HepG2 (cell line): ENCODE data around the gene TOX2. TPM values are rescaled to one million over a fixed set of nuclear protein-coding genes. Genes with fewer than 3 reads are reported as not detected.

ENCODE experiments used
- ATAC-seq: fragments of 200-7000 bp; cut with Tn5 transposase; 3 replicates; pipeline ENCODE4 v1.9.1; 2020; ENCODE audit warnings: mild to moderate bottlenecking, moderate library complexity
- BruUV-seq: library from RNA; stranded (reverse); fragments of 400-500 nt; replicated peaks from 2 replicates; lab custom pipeline; 2021; lab: Mats Ljungman, UMichigan
- CTCF ChIA-PET: fragments of 300-600 bp; formaldehyde crosslinking; extraction: SDS; loops from one replicate; lab custom pipeline; 2021; ENCODE audit warnings: low total read pairs, inconsistent platforms, low intra/inter-chr PET ratio; lab: Yijun Ruan, JAX
- POLR2A ChIA-PET: fragments of 350-600 bp; sonication (Branson Sonifier 250); formaldehyde crosslinking; loops from one replicate; lab custom pipeline; 2020; ENCODE audit warnings: antibody characterized with exemption, inconsistent platforms; lab: Yijun Ruan, JAX
- DNase-seq: peaks from one replicate; pipeline ENCODE4 v3.0.0-alpha.2; 2015; ENCODE audit warnings: low spot score
- FAIRE-seq: peaks from 3 replicates; lab custom pipeline; 2011; peaks lifted over from hg19 to GRCh38; lab: Jason Lieb, UNC
- H2AFZ ChIP-seq: one replicate; pipeline ENCODE4 v1.6.1; 2011; ENCODE audit warnings: low read length, inconsistent platforms
- H3K27ac ChIP-seq: fragments of 300-600 bp; 3 replicates; pipeline ENCODE4 v1.8.0; 2011; ENCODE audit warnings: mixed run types, mild to moderate bottlenecking, mixed read lengths, low read length, inconsistent platforms; ENCODE audit not compliant: insufficient read depth; ENCODE audit errors: extremely low read length
- H3K27me3 ChIP-seq, 2 experiments: fragments of 200-600 bp in 1 of 2; 2 replicates in 1 of 2; 3 replicates in 1 of 2; pipeline versions ENCODE4 v1.6.0 to v1.8.0; 2011; ENCODE audit warnings: low read length in 2 of 2, mild to moderate bottlenecking in 2 of 2, moderate library complexity in 2 of 2, inconsistent platforms in 1 of 2; ENCODE audit not compliant: insufficient read depth in 2 of 2, control insufficient read depth in 1 of 2
- H3K36me3 ChIP-seq, 2 experiments: fragments of 200-600 bp in 1 of 2; replicated peaks in 1 of 2; 2 replicates in 1 of 2; 3 replicates in 1 of 2; pipeline versions ENCODE4 v1.5.1 to v1.8.0; 2011; ENCODE audit warnings: low read length in 2 of 2, inconsistent platforms in 1 of 2; ENCODE audit not compliant: insufficient read depth in 2 of 2, control insufficient read depth in 1 of 2
- H3K4me1 ChIP-seq: 2 replicates; pipeline ENCODE4 v1.5.1; 2012; ENCODE audit warnings: low read length, inconsistent platforms; ENCODE audit not compliant: insufficient read depth
- H3K4me2 ChIP-seq: 2 replicates; pipeline ENCODE4 v1.6.0; 2011; ENCODE audit warnings: low read depth, low read length, inconsistent platforms
- H3K4me3 ChIP-seq, 3 experiments: fragments of 200-600 bp in 1 of 3; sonication (generic), shearing (Covaris generic) in 1 of 3; replicated peaks in 1 of 3; 2 replicates each; pipeline ENCODE4 v1.5.1; 2011 to 2016; ENCODE audit warnings: low read length in 3 of 3, inconsistent platforms in 2 of 3, low read depth in 2 of 3, mild to moderate bottlenecking in 2 of 3, control low read depth in 1 of 3, mixed read lengths in 1 of 3; ENCODE audit not compliant: insufficient read depth in 1 of 3
- H3K79me2 ChIP-seq: one replicate; pipeline ENCODE4 v1.6.1; 2011; ENCODE audit warnings: low read length, inconsistent platforms; ENCODE audit not compliant: insufficient read depth
- H3K9ac ChIP-seq: 2 replicates; pipeline ENCODE4 v1.6.0; 2011; ENCODE audit warnings: mild to moderate bottlenecking, low read depth, low read length, inconsistent platforms; ENCODE audit not compliant: insufficient read depth
- H3K9me3 ChIP-seq: 2 replicates; pipeline ENCODE4 v1.5.1; 2012; ENCODE audit warnings: mild to moderate bottlenecking, low read length
- H4K20me1 ChIP-seq: 2 replicates; pipeline ENCODE4 v1.6.0; 2011; ENCODE audit warnings: inconsistent platforms, mild to moderate bottlenecking, low read length, moderate library complexity; ENCODE audit not compliant: insufficient read depth
- EP300 ChIP-seq, 3 experiments: sonication (generic) in 1 of 3; formaldehyde crosslinking in 1 of 3; IDR thresholded peaks; 2 replicates each; pipeline versions ENCODE4 v1.5.1 to v1.6.1; 2011 to 2020; ENCODE audit warnings: low read depth in 2 of 3, low read length in 2 of 3, borderline replicate concordance in 1 of 3, improper control_type of control experiment in 1 of 3, mild to moderate bottlenecking in 1 of 3, missing genetic modification reagents in 1 of 3, moderate library complexity in 1 of 3
- ZNF407 ChIP-seq: sonication (generic); formaldehyde crosslinking; IDR thresholded peaks from one replicate; pipeline ENCODE4 v1.5.1; 2020; ENCODE audit warnings: mild to moderate bottlenecking, missing genetic modification reagents; ENCODE audit errors: not compliant biosample characterization
- ZNF44 ChIP-seq: sonication (generic); formaldehyde crosslinking; IDR thresholded peaks from 2 replicates; pipeline ENCODE4 v1.5.1; 2020; ENCODE audit warnings: mild to moderate bottlenecking, missing genetic modification reagents
- ZNF572 ChIP-seq: sonication (generic); formaldehyde crosslinking; IDR thresholded peaks from 2 replicates; pipeline ENCODE4 v1.5.1; 2020; ENCODE audit warnings: mild to moderate bottlenecking, missing genetic modification reagents
- ZNF670 ChIP-seq: sonication (generic); formaldehyde crosslinking; IDR thresholded peaks from 2 replicates; pipeline ENCODE4 v1.8.0; 2022; ENCODE audit warnings: mild to moderate bottlenecking, missing genetic modification reagents, borderline replicate concordance
- ZNF773 ChIP-seq: sonication (generic); formaldehyde crosslinking; IDR thresholded peaks from 2 replicates; pipeline ENCODE4 v1.4.0; 2020; ENCODE audit warnings: missing genetic modification reagents, borderline replicate concordance
- ZNF878 ChIP-seq: sonication (generic); formaldehyde crosslinking; IDR thresholded peaks from 2 replicates; pipeline ENCODE4 v1.8.1; 2023; ENCODE audit warnings: mild to moderate bottlenecking, missing genetic modification reagents, moderate library complexity
- WGBS: methylation state at CpG from one replicate; pipeline ENCODE4 v1.1.6; 2017; ENCODE audit warnings: low lambda C conversion rate; 5-methylcytosine and 5-hydroxymethylcytosine counted together
- in situ Hi-C: cut with HindIII; loops from 2 replicates; pipeline ENCODE4 v1.10.0; 2017; ENCODE audit warnings: low pct_unique_long_range_greater_than_20kb; ENCODE audit not compliant: extremely low pct_ligation_motif_present
- intact Hi-C: fragments of 100-400 bp; cut with micrococcal nuclease; formaldehyde crosslinking; loops from one replicate; pipeline ENCODE4 v1.10.0; 2022; ENCODE audit not compliant: unreplicated experiment
- polyA plus RNA-seq, 8 experiments: library from polyadenylated mRNA; depleted of rRNA in 3 of 8; stranded (reverse) in 7 of 8; unstranded in 1 of 8; fragments of >200 nt; fragmentation: Illumina TruSeq in 4 of 8; extraction: Trizol in 4 of 8; gene quantifications; 2 replicates each; pipeline versions ENCODE4 v1.2.1 to v1.2.3, GENCODE V29; 2011 to 2016; ENCODE audit warnings: low read depth in 4 of 8, missing spikeins in 1 of 8, mixed read lengths in 1 of 8; ENCODE audit not compliant: insufficient read depth in 1 of 8
- total RNA-seq, 5 experiments: library from RNA; depleted of rRNA; stranded (reverse); fragments of >200 nt; fragmentation: Illumina TruSeq; extraction: Trizol; gene quantifications; 2 replicates each; pipeline ENCODE4 v1.2.3, GENCODE V29; 2016; ENCODE audit warnings: low read depth in 1 of 5
- TF ChIP-seq, protein P1 (sequence below): sonication (generic); formaldehyde crosslinking; conservative IDR thresholded peaks from 2 replicates; pipeline ENCODE4 v1.4.0; 2020; ENCODE audit warnings: missing genetic modification reagents

The TOX2 gene
- total and polyA plus RNA-seq, 2 of the 13 experiments (the other 11 are each of a cell fraction or from before 2014, with no cell fraction given): not detected

DNA sequence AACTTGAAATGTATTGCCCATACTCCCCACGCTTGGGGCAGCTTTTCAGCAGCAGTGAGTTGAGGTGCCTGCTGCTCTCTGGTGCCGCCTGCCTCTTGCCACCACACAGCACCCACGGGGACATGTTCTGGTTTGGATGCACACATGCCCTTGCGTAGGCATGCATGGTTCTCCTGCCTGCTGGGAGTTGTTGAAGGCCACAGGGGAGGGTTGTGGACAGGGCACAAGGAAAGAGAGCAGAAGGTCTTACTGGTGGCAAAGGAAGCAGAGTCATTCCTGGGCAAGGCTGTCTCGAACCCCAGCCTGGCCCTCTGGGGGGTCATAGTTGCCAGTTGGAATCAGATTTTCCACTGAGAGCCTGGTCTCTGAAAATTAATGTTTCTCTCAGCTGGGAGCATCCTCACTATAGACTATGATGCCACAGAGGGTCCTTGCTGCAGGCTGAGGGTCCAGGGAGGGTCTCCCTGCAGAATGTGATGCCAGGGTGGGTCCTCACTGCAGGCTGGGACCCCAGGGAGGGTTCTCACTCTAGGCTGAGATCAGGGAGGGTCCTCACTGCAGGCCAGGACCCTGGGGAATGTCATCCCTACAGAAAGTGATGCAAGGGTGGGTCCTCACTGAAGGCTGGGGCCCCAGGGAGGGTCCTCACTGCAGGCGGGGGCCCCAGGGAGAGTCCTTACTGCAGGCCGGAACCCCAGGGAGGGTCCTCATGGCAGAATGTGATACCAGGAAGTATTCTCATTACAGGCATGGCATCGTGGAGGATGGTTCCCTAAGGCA, 59.2 kb downstream of the TOX2 start (continued):
- TF ChIP-seq ZNF407 (CRISPR knock-in tag): no peak

- POLR2A ChIA-PET: no interaction called here
- CTCF ChIA-PET: no interaction called here
- H3K4me1 ChIP-seq: no peaks in the 10 kb centered on the region
- in situ Hi-C loops (no loop called here), intact Hi-C loops (no loop called here)
- no peaks in the 10 kb centered on the region for H4K20me1 ChIP-seq
- BruUV-seq: no TSS peak
- H3K4me3 ChIP-seq: no peak overlapping the region
- H2AFZ ChIP-seq: no peak overlapping the region
- no peaks in the 10 kb centered on the region for H3K36me3 ChIP-seq
- ATAC-seq: no peak
- no peak overlapping the region for H3K27ac ChIP-seq
- whole genome bisulfite sequencing: 72% methylated on average over 5 of the region's 5 CpGs
- no peak overlapping the region for H3K4me2 ChIP-seq
- H3K27me3 ChIP-seq: no peaks in the 10 kb centered on the region
- H3K9ac ChIP-seq: no peak overlapping the region
- FAIRE-seq: no peak
- no peaks in the 10 kb centered on the region for H3K79me2 ChIP-seq
- DNase-seq: no peak
- no peaks in the 10 kb centered on the region for H3K9me3 ChIP-seq
- TF ChIP-seq ZNF878 (CRISPR knock-in tag) (no peak), ZNF44 (CRISPR knock-in tag) (no peak), ZNF670 (CRISPR knock-in tag) (no peak), ZNF572 (no peak), ZNF773 (no peak), EP300 (IDR thresholded peaks at IDR 0.05; ENCODE audit: low read depth in 2 of 2, low read length in 2 of 2) (no peak), EP300 (CRISPR knock-in tag; IDR thresholded peaks at IDR 0.05; ENCODE audit: borderline replicate concordance) (no peak)
- TF ChIP-seq, protein P1, sequence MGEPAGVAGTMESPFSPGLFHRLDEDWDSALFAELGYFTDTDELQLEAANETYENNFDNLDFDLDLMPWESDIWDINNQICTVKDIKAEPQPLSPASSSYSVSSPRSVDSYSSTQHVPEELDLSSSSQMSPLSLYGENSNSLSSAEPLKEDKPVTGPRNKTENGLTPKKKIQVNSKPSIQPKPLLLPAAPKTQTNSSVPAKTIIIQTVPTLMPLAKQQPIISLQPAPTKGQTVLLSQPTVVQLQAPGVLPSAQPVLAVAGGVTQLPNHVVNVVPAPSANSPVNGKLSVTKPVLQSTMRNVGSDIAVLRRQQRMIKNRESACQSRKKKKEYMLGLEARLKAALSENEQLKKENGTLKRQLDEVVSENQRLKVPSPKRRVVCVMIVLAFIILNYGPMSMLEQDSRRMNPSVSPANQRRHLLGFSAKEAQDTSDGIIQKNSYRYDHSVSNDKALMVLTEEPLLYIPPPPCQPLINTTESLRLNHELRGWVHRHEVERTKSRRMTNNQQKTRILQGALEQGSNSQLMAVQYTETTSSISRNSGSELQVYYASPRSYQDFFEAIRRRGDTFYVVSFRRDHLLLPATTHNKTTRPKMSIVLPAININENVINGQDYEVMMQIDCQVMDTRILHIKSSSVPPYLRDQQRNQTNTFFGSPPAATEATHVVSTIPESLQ: no peak
These were observed 60.0 kb downstream of the TOX2 start for GRCh38 chr20:43974695-43975094.
